SU-DHL-6 (cell line): ENCODE data around the gene PLXNB1.

ENCODE experiments used
- EZH2phosphoT487 ChIP-seq: fragments of 200-600 bp; sonication (generic), shearing (Covaris generic); conservative IDR thresholded peaks from 2 replicates; pipeline ENCODE4 v1.6.1; 2018; ENCODE audit warnings: mild to moderate bottlenecking, antibody characterized with exemption, low read length, moderate library complexity, mixed read lengths
- TF ChIP-seq, protein P1 (sequence below): fragments of 200-600 bp; sonication (generic); IDR thresholded peaks from one replicate; pipeline ENCODE4 v1.5.1; 2017; ENCODE audit warnings: antibody characterized with exemption, mild to moderate bottlenecking, low read length, moderate library complexity; ENCODE audit not compliant: insufficient read depth, poor library complexity, severe bottlenecking

DNA sequence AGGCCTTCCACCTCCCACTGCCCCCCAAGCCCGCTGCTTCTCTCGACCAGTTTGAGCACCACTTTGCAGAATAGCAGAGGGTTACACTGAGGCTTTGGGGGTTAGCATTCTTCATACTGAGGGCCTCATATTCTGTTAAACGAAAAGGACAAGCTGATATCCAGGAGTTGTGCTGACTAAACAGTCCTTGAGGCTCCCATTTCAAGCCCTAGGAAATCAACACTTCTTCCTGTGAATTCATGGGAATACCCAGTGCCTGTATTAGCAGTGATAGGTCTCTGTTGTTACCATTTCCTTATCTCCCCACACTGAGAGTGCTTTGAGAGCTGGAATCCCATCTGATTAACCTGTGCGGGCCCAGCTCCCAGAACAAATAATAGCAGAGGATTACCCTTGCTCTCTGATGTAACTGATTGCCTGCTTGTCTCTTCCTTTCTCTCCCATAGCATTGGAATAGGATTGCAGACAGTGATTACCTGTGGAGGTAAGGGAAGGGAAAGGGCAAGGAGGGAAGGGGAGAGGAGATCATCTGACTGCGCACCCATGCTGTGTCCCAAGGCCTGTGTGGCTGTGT, 56.9 kb downstream of the PLXNB1 start:
- TF ChIP-seq, protein P1, sequence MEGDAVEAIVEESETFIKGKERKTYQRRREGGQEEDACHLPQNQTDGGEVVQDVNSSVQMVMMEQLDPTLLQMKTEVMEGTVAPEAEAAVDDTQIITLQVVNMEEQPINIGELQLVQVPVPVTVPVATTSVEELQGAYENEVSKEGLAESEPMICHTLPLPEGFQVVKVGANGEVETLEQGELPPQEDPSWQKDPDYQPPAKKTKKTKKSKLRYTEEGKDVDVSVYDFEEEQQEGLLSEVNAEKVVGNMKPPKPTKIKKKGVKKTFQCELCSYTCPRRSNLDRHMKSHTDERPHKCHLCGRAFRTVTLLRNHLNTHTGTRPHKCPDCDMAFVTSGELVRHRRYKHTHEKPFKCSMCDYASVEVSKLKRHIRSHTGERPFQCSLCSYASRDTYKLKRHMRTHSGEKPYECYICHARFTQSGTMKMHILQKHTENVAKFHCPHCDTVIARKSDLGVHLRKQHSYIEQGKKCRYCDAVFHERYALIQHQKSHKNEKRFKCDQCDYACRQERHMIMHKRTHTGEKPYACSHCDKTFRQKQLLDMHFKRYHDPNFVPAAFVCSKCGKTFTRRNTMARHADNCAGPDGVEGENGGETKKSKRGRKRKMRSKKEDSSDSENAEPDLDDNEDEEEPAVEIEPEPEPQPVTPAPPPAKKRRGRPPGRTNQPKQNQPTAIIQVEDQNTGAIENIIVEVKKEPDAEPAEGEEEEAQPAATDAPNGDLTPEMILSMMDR: no peak
- no peak for TF ChIP-seq EZH2phosphoT487
